Right kidney (tissue), 9 donors: ENCODE data around the gene GNAZ.
"Not testable (repeated sequence)": the region's sequence is repeated elsewhere in the genome, so short reads cannot be mapped to it uniquely, and the experiment has no call there.

ENCODE experiments used
- DNase-seq: peaks from one replicate; pipeline ENCODE4 v3.0.0-alpha.2; 2016
- long read RNA-seq, 8 donors: transcript quantifications; one replicate each; lab custom pipeline, GENCODE V29; 2026

The GNAZ gene
- long read RNA-seq, donor 1, transcript GNAZ-203 (3 exons, 3,333 nt) = major isoform, 6 of 6 reads
- long read RNA-seq, donor 1, partial matches to known transcripts = 0 of 6 reads
- long read RNA-seq, donor 1, other reads (novel, unspliced or antisense) = 0 of 6 reads
- long read RNA-seq, donor 2, partial matches to known transcripts = 0 of 1 reads
- long read RNA-seq, donor 2, other reads (novel, unspliced or antisense) = 0 of 1 reads
- long read RNA-seq, donor 3 = 0 reads
- long read RNA-seq, donor 4 = 0 reads
- long read RNA-seq, donor 5, partial matches to known transcripts = 0 of 4 reads
- long read RNA-seq, donor 5, other reads (novel, unspliced or antisense) = 0 of 4 reads
- long read RNA-seq, donor 6, partial matches to known transcripts = 0 of 2 reads
- long read RNA-seq, donor 6, other reads (novel, unspliced or antisense) = 0 of 2 reads
- long read RNA-seq, donor 7, partial matches to known transcripts = 20 of 22 reads
- long read RNA-seq, donor 7, other reads (novel, unspliced or antisense) = 0 of 22 reads
- long read RNA-seq, donor 8, partial matches to known transcripts = 0 of 2 reads
- long read RNA-seq, donor 8, other reads (novel, unspliced or antisense) = 0 of 2 reads

DNA sequence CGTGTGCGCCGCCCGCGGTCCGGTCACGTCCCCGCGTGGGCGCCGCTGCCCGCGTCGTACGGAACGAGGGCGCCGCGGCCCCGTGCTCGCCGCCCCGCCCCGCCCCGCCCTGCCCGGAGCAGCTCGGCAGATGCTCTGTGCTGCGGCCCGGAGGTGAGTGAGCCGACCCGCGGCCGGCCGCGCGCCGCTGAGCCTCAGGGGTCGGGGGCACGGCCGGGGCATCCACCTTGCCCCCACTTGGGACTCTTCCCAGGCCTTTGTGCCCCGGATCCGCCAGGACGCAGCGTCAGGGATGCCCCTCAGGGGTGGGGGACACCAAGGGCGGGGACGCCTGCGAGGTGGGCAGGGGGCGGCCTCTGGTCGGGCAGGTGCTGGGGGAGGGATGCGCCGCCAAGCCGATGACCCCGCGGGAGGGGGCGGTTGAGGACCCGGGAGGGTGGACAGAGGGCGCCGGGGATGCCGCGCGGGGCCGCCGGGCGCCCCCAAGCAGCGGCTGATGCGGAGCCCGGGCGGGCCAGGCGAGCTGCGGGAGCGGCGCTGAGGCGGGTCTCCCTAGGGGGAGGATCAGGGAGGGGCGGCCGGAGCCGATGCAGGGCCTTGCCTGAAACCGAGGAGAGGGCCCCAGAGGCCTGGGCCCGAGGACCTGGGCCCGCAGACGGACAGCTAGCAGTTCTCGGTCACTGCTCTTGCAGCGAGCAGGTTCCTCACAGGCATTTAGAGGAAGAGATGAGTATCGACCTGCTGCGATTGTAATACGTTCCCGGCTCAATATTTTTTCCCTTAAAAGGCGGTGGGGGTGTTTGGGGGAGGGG, at the start of gene GNAZ:
Gene GNAZ, plus strand, starts transcription at position 102 of the 812 bp plus-strand sequence. CDS start 25,177 bp downstream, outside the sequence.
- peak; percentile 53 for DNase-seq

DNA sequence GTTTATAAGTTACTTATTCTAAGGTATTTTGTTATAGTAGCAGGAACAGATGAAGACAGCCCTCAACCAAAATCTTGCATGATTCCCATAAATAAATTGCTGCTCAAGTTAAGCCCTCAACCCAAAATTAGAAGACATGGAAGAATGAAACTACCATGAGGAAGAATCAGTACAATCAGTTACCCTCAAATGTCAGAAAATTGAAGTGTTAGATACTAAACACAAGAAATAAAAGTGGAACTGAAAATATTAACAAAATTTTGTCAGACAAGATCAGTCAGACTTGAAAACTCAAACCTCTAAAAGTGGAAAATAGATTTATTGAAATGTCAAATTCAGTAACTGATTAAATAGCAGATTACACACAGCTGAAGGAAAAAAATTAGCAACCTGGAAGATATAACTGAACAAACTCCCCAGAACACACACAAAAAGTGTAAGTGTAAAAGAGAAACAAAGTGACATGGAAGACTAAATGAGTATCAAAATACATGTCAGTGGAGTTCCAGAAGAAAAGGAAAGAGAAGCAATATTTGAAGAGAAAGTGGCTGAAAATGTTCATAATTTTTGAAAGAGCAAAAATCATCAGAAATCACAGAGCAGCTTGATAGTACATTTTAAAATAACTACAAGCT, 49.5 kb upstream of the GNAZ start:
- no peak for DNase-seq

GRCh38 chr22:23021660-23022353, 48.5 kb upstream of the GNAZ start:
- DNase-seq = not testable (repeated sequence)

DNA sequence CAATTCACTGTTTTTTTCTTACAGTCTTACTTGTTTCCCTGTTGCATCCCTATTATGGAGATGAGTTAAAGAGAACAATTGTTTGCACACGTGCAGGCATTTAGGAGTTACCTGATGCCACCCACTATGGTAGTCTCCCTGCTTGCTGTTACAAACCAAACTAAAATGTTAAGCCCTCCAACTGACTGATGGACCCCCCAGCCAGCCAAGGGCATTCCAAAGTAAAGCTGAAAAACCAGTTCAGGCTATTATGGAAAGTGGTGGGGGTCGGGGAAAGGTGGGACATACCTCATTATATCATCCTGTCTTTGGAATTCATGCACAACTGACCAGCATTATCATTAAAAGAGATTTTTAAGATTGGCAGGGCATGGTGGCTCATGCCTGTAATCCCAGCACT, 47.0 kb upstream of the GNAZ start:
- DNase-seq = no peak

DNA sequence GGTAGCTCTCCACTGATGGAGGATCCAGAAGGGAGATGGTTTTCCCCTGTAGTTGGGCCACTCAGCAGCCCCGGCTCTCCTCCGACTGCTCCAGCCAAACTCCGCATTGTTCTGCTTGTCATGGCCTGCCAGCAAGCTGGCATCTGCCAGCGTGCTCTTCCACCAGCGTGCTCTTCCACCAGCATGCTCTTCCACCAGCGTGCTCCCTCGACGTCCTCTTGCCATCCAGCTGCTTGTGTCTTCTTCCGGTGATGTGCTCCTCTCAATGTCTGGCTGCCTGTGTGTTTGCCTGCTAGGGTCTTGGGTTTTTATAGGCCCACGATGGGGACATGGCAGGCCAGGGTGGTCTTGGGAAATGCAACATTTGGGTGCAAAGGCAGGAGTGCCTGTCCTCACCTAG, 43.5 kb upstream of the GNAZ start:
- DNase-seq = no peak

- DNase-seq = not testable (repeated sequence)
Observed at GRCh38 chr22:23027849-23028248, 42.5 kb upstream of the GNAZ start.

- DNase-seq = no peak
Observed at GRCh38 chr22:23029521-23030228, 40.6 kb upstream of the GNAZ start.

DNA sequence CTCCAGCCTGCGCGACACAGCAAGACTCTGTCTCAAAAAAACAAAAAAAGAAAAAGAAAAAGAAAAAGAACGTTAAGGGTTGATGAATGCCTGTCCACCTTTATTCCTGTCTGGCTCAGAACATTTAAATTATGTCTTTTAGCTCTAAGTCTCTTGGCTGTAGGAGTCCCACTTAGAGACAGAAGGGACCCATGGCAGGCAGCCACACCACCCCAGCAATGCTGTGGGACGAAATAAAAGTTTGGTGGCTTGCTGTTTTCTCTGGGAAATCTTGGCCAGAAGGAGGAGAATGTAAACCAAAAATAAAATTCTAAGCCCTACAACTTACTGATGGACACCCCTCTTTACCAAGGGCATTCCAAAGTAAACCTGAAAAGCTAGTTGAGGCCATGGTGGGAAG, 38.9 kb upstream of the GNAZ start:
- no peak for DNase-seq

DNA sequence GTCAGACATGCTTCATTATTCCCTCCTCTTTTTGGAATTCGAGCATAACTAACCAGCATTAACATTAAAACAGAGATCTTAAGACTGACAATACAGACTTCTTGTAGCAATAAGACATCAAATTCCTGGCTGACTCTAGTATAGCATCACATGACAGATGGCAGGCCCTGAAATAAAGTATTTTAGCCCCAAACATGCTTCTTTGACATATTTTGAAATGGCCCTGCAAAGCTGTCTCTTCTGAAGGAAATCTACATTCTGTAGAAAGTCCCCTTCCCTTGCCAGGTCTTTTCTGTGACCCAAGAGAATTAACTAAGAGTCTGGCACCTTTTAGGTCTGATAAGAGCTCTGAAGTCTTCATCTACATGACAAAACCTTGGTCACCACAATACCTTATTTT, 38.5 kb upstream of the GNAZ start:
- no peak for DNase-seq

GRCh38 chr22:23032658-23033057, 37.7 kb upstream of the GNAZ start:
- no peak for DNase-seq

- DNase-seq = no peak
Observed at GRCh38 chr22:23033116-23033905, 37.0 kb upstream of the GNAZ start.

- no peak for DNase-seq
Observed at GRCh38 chr22:23034621-23035556, 35.4 kb upstream of the GNAZ start.

DNA sequence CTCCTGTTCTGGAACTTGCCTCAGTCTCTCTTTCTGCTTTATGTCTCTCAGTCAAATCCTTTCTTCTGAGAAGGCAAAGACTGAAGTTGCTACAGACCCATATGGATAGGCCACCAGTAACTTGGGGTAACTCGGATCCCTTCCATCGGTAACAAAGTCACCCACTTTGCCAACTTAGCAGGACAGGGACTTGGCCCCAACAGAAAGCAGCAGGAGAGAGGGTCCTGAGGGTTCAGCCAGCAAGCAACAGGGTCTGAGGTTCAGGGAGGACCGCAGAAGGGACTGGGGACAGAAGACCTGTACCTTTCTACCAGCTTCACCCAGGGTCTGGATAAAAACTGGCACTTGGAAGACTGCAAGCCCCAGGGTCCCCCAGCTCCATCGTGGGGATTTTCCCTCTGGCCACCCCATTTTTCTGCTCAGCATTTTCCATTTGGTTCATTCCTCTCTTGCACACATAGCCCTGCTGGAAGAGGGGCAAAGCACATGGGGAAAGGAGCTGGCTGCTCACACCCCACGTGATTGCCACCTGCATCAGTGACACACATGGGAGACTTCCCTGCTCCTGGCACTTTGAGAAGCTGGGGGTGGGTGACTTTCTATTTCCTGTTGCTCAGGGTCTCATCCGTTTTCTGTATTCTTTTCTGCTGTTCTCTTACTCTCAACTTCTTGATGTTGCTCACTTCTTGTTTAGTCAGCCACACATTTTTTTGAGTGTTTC, 34.6 kb upstream of the GNAZ start:
- no peak for DNase-seq

- DNase-seq = no peak
Observed at GRCh38 chr22:23036684-23037428, 33.5 kb upstream of the GNAZ start.

GRCh38 chr22:23037429-23038333, 32.6 kb upstream of the GNAZ start:
- DNase-seq = no peak

- no peak for DNase-seq
Observed at GRCh38 chr22:23038334-23038642, 32.0 kb upstream of the GNAZ start.

DNA sequence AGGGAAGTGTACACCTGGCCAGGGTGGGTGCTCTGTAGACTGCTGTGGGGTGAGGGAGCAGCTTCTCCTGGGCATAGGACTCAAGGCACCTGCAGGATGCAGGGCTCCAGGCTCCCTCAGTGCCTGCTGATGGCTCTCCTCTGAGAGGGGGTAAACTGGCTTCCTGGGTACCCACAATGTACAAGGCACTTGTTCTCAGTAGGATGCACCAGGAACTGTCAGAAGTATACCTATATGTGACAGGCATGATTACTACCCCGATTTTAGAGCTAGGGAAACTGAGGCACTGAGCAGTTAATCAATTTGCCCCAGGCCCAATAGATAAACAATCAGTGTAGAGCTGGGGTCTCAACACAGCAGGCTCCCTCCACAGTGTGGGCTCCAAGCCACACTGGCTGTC, 31.4 kb upstream of the GNAZ start:
- no peak for DNase-seq
